Stomach (tissue), 9 donors: Measurements from ENCODE around the gene SUN1. TPM values are rescaled to one million over a fixed set of nuclear protein-coding genes. Genes with fewer than 3 reads are reported as not detected.

Source experiments
- DNase-seq, 2 donors: peaks; one replicate each; pipeline versions ENCODE4 v3.0.0 to v3.0.0-alpha.2; 2013 to 2019
- H3K27ac ChIP-seq, 5 donors: fragments of 200-600 bp in 4 of 5; sonication (generic) in 4 of 5; one replicate each; pipeline ENCODE4 v1.5.1; 2013 to 2019; ENCODE audit warnings: mild to moderate bottlenecking in 1 of 5, moderate library complexity in 1 of 5
- H3K27me3 ChIP-seq, 3 donors: fragments of 200-600 bp; sonication (generic); one replicate each; pipeline ENCODE4 v1.5.1; 2017 to 2019; ENCODE audit warnings: mixed run types in 1 of 3
- H3K36me3 ChIP-seq, 4 donors: fragments of 200-600 bp; sonication (generic); 1 replicate in 3 of 4; 2 replicates in 1 of 4; pipeline ENCODE4 v1.5.1; 2016 to 2019
- H3K4me1 ChIP-seq, 4 donors: fragments of 200-600 bp; sonication (generic); one replicate each; pipeline ENCODE4 v1.5.1; 2016 to 2019
- H3K4me3 ChIP-seq, 4 donors: fragments of 200-600 bp; sonication (generic) in 3 of 4; one replicate each; pipeline ENCODE4 v1.5.1; 2016 to 2019; ENCODE audit warnings: mild to moderate bottlenecking in 1 of 4
- H3K9me3 ChIP-seq, 4 donors: fragments of 200-600 bp; sonication (generic); one replicate each; pipeline ENCODE4 v1.5.1; 2016 to 2019
- CTCF ChIP-seq, 7 experiments: fragments of 450-650 bp in 4 of 7; fragments of 200-600 bp in 3 of 7; sonication (generic) in 3 of 7; IDR thresholded peaks; one replicate each; pipeline ENCODE4 v1.5.1; 2016 to 2019; ENCODE audit warnings: antibody characterized with exemption in 7 of 7, control low read depth in 2 of 7, mild to moderate bottlenecking in 1 of 7
- EP300 ChIP-seq: sonication (generic); formaldehyde crosslinking; IDR thresholded peaks from one replicate; pipeline ENCODE4 v1.6.1; 2017; ENCODE audit warnings: antibody characterized with exemption
- POLR2A ChIP-seq, 4 donors: fragments of 450-650 bp; IDR thresholded peaks; one replicate each; pipeline ENCODE4 v1.6.1; 2016; ENCODE audit warnings: antibody characterized with exemption in 4 of 4, control low read depth in 2 of 4, mild to moderate bottlenecking in 1 of 4, moderate library complexity in 1 of 4
- POLR2AphosphoS5 ChIP-seq, 3 donors: sonication (generic); formaldehyde crosslinking; IDR thresholded peaks; one replicate each; pipeline ENCODE4 v1.6.1; 2016; ENCODE audit warnings: antibody characterized with exemption in 3 of 3
- WGBS, 5 donors: extraction: QIAGEN DNeasy Blood & Tissue Kit in 3 of 5; methylation state at CpG; one replicate each; pipeline versions ENCODE4 v1.1.5 to v1.1.7; 2013 to 2018; 5-methylcytosine and 5-hydroxymethylcytosine counted together
- intact Hi-C: fragments of 100-400 bp; cut with DNase I; formaldehyde crosslinking; loops from one replicate; pipeline ENCODE4 v1.15.1; 2023; ENCODE audit warnings: low total_unique reads
- polyA plus RNA-seq, 3 donors: library from polyadenylated mRNA; stranded (reverse); fragments of 200-250 nt; gene quantifications; one replicate each; pipeline ENCODE4 v1.2.3, GENCODE V29; 2013
- total RNA-seq, 5 donors: library from RNA; depleted of rRNA; stranded (reverse); fragments of >200 nt; gene quantifications; one replicate each; pipeline versions ENCODE4 v1.1.0 to v1.2.3, GENCODE V29; 2014 to 2016
- donor health status: healthy with polysubstance abuse.
- donor health status: Bipolar disorder and iron deficiency.
- donor health status: healthy.

The SUN1 gene
- total and polyA plus RNA-seq, 8 donors: 15.9 to 242 (median 117) TPM

- H3K4me3 ChIP-seq: no peak overlapping the region
- intact Hi-C loops: no loop called here
- H3K27ac ChIP-seq: peak overlapping the region in 3 of 5 donors; percentile 33 to 61 (median 60)
- H3K27me3 ChIP-seq: no peaks in the 10 kb centered on the region
- peaks cover 19 to 69% (median 57%) of the 10 kb centered on the region in 4 donors for H3K36me3 ChIP-seq
- no peaks in the 10 kb centered on the region for H3K9me3 ChIP-seq
- TF ChIP-seq CTCF (IDR thresholded peaks at IDR 0.05) (no peak), EP300 (no peak), POLR2A (IDR thresholded peaks at IDR 0.05) (no peak), POLR2AphosphoS5 (IDR thresholded peaks at IDR 0.05) (no peak)
- no peak for DNase-seq
- peaks cover 8 to 34% (median 22%) of the 10 kb centered on the region in 4 donors for H3K4me1 ChIP-seq
- WGBS, 5 donors: 76 to 88% (median 84%) methylated on average over 13 to 26 of the region's 26 CpGs
Measured at GRCh38 chr7:900331-901040, 68.2 kb downstream of the SUN1 start.

DNA sequence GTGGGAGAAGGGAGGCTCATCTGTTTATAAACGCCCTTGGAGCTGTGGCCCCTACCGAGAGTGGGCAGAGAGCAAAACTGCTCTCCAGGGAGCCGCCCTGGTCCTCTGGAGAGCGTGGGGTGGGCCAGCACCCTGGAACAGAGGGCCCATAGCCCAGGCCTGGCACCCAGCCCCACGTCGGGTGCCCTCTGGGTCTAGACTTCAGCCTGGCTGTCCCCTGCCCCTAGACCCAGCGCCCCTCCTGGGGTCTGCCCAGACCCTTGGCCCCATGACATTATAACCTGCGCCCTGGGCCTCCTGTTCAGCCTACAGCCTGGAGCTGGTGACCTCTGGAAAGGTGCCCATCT lies 68.7 kb downstream of the SUN1 start:
- Histone ChIP-seq H3K4me3 (no peak overlapping the region), H3K9me3 (no peaks in the 10 kb centered on the region), H3K4me1 (peaks cover 8 to 34% (median 22%) of the 10 kb centered on the region in 4 donors), H3K36me3 (peaks cover 16 to 64% (median 52%) of the 10 kb centered on the region in 4 donors), H3K27ac (peak overlapping the region in 3 of 5 donors; percentile 33 to 61 (median 60)), H3K27me3 (no peaks in the 10 kb centered on the region)
- WGBS, 5 donors: 49 to 68% (median 55%) methylated on average over 6 to 8 of the region's 8 CpGs
- TF ChIP-seq POLR2A (IDR thresholded peaks at IDR 0.05) (no peak), EP300 (no peak), POLR2AphosphoS5 (IDR thresholded peaks at IDR 0.05) (no peak), CTCF (IDR thresholded peaks at IDR 0.05) (no peak)
- no peak for DNase-seq
- intact Hi-C loops: no loop called here

GRCh38 chr7:901388-902154 lies 69.3 kb downstream of the SUN1 start:
- DNase-seq: peak; percentile 90 to 95
- intact Hi-C loops: no loop called here
- Histone ChIP-seq H3K27ac (peak overlapping the region in 3 of 5 donors; percentile 33 to 61 (median 60)), H3K27me3 (no peaks in the 10 kb centered on the region), H3K4me1 (peaks cover 8 to 34% (median 22%) of the 10 kb centered on the region in 4 donors), H3K9me3 (no peaks in the 10 kb centered on the region), H3K36me3 (peaks cover 11 to 58% (median 46%) of the 10 kb centered on the region in 4 donors), H3K4me3 (no peak overlapping the region)
- TF ChIP-seq POLR2A (IDR thresholded peaks at IDR 0.05): no peak
- TF ChIP-seq POLR2AphosphoS5 (IDR thresholded peaks at IDR 0.05): no peak
- TF ChIP-seq EP300: no peak
- no peak for TF ChIP-seq CTCF (IDR thresholded peaks at IDR 0.05)
- 19 to 40% (median 25%) methylated on average over 14 to 24 of the region's 24 CpGs for WGBS, 5 donors

- Histone ChIP-seq H3K4me3 (no peak overlapping the region), H3K27ac (no peak overlapping the region), H3K27me3 (no peaks in the 10 kb centered on the region), H3K36me3 (peaks cover 8 to 47% (median 36%) of the 10 kb centered on the region in 4 donors), H3K4me1 (peaks cover 8 to 27% (median 18%) of the 10 kb centered on the region in 4 donors), H3K9me3 (no peaks in the 10 kb centered on the region)
- WGBS, 5 donors: 88 to 92% (median 89%) methylated on average over 21 to 22 of the region's 22 CpGs
- no peak for DNase-seq
- intact Hi-C loops: no loop called here
- no peak for TF ChIP-seq POLR2A (IDR thresholded peaks at IDR 0.05)
Measured at GRCh38 chr7:902996-903395, 70.7 kb downstream of the SUN1 start.
